GM21723 (cell line): ENCODE results near the gene SND1.

Experiments
- ATAC-seq: cut with Tn5 transposase; IDR thresholded peaks from one replicate; pipeline ENCODE4 v1.9.1; 2021; ENCODE audit warnings: mild to moderate bottlenecking, moderate library complexity; ENCODE audit not compliant: unreplicated experiment

The SND1 gene

DNA sequence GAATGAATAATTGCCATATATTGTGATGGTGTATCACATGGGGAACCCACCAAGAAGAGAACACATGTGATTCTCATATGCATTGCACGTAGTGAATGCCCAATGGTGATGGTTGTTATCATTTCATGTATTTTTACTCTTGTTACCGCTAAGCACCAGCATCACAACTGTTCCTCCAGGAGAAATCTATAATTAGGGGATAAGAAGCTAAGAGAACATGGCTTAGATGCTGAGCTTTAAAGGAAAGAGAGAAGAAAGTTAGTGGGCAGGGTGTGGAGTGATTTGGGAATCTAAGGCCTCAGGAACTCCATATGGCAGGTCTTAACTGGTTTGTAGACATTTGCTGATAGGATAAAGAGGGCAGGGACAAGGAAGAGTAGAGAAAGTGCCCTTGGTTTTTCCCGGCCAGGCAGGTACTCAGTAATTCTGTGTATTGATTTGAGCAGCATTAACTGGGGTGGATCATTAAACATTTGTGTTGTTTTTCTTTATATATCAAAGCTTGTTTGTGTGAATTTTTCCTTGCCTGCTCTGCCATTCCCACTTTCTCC lies 233.3 kb downstream of the SND1 start:
- no peak for ATAC-seq

DNA sequence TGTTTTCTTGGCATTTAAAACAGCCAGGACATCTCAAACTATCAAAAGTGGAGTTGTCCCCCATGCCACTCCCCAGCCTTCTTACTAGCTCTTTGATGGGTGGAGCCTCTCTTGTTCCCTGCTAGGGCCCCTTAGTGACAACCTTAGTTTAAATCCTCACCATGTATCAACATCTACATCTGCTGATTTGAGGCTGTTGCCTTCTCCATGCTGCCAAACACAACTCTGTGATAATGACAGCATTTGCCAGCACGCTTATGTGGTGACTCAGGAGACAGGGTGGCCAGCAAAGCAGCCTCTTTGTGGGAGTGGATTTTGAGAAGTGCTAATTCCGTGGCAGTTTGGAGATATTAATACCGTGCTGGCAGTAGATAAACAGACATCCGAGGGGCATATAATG lies 233.8 kb downstream of the SND1 start:
- ATAC-seq = no peak

DNA sequence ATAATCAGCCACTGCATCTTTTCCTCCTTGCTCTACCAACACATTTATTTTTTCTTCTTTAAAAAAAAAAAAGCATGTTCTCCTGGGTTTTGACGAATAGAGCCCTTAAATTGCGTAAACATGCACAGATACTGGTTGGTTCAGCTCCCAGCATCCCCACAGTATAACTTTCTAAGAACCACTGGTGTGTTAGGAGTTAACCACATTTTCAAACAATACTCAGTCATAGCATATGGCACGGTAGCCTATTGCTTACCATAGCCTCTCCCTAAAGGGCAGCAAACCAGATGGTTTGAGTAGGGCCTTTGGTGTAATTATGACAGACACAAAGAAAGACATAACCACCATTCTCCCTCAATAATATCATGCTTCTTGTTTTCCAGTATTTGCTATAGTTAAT lies 234.3 kb downstream of the SND1 start:
- no peak for ATAC-seq

DNA sequence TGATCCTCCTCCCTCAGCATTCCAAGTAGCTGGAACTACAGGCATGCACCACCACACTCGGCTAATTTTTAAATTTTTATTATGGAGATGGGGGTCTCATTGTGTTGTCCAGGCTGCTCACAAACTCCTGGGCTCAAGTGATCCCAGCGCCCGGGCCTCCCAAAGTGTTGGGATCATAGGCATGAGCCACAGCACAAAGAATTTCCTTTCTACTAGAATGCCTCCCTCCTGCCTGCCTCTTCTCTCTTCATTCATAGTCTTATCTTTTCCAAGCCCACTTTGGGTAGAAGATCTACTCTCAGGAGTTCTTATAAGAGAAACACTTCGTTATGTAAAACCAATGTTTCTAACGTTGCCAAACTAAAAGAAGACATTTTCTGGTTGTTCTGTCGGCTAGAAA lies 235.1 kb downstream of the SND1 start:
- no peak for ATAC-seq

DNA sequence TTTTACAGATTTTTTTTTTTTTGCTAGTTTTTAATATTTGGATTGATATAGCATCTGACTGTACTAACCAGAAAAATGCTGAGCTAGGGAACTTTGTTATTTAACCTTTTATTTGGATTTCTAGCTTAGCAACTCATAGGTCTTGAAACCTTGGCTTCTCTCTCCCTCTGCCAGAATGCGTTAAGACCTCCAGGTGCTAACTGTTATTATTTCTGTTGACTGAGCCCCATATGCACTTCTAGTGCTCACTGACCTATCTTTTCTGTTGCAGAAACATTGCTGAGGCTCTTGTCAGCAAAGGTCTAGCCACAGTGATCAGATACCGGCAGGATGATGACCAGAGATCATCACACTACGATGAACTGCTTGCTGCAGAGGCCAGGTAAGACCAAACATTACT lies 235.6 kb downstream of the SND1 start:
- ATAC-seq = no peak

DNA sequence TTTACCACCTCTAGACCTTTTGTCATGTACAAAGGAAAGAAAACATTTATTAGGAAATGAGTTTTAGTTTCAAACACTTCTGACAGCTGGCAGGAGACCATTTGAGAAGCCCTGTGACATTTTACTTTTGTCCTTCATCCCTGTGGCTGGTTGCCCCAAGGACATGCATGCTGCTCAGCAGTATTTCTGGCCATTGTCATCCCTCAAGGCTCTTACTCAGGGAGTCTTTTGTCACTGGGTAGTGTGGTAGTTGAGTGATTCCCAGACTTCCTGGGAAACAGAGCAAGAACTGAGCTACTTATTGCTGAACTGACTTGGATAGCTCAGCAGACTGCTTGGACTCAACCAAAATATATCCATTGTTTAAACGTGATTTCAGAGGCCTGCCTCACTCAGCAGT lies 236.4 kb downstream of the SND1 start:
- ATAC-seq = no peak

DNA sequence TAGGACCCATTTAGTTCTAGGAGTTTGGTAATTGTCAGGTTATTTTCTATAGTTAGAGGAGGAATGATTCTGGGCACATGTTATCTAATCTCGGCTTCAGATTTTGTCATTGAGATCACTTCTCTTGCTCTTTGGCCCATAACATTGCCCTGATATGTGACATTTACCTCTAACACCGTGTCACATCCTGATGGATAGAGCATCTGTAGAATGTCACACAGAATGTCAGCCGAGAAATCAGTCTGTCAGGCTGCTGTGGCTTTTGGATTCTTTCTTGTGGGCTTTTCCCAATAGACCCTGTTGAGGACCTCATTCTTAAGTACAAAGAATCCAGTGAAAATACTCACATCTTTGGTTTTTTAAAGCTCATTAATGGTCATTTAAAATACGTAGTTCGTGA lies 236.8 kb downstream of the SND1 start:
- no peak for ATAC-seq

DNA sequence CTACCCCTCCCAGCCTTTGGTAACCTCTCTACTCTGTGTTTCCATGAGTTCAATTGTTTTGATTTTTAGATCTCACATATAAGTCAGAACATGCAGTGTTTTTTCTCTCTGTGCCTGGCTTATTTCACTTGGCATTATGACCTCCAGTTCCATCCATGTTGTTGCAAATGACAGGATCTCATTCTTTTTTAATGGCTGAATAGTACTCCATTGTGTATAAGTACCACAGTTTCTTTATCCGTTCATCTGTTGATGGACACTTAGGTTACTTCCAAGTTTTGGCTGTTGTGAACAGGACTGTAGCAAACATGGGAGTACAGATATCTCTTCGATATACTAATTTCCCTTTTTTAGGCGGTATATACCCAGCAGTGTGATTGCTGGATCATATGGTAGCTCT lies 237.7 kb downstream of the SND1 start:
- no peak for ATAC-seq

DNA sequence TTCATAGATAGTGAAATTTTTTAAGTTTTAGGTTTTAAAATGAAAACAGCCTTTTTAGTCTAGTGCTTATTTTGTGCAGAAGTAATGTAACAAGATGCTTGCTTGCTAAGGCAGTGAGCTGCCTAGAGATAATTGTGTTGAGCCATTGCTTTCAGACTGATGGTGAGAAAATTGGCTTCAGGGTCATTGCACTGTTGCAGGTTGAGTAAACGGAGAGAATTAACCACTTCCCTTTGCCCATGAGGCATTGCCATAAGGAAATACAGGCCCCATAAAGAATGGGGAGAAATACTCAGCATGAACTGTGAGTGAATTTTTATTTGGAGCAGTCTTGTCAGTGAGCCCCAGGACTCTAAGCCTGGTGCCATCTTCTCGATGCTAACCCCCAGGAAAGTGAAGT lies 238.7 kb downstream of the SND1 start:
- no peak for ATAC-seq

DNA sequence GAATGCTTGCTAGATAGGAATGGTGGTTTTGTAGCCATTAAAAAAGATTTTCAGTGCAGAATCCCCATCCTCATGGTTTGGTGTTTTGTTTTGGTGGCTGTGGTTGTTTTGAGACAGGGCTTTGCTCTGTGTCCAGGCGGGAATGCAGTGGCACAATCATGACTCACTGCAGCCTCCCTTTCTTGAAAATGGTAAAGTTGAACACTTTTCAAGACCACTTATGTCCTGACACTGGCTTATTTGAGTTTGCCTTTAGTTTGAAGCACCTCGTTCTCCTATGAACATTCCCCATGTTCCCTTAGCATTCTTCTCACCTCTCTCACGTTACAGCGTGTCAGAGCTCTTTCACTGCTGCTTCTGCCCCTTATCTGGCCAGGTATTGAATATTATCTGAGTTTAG lies 239.2 kb downstream of the SND1 start:
- no peak for ATAC-seq

DNA sequence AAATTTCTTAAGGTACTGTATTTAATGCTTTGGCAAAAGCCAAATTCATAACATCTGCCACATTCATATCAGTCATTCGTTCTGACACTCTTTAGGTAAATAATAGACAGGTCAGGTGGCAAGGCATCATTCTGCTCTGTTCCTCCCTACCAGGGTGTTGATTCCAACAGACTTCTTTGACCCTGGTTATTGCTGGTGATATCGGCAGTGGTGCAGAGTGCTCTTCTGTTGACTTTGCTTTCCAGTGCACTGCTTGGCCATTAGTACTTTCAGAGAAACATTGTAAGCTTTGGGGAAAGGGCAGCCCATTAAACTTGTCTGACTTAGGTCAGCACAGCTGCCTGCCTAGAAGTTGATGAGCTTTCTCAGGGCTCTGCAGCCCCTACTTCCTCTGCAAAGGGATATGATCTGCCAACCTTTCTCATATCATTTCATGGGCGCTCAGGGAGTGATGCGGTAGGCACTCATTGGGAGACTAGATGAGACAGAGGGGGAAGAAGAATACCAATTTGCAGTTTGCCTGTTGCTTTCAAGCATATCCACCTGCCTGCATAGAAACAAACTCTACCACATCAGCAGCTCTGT lies 240.0 kb downstream of the SND1 start:
- ATAC-seq = no peak

DNA sequence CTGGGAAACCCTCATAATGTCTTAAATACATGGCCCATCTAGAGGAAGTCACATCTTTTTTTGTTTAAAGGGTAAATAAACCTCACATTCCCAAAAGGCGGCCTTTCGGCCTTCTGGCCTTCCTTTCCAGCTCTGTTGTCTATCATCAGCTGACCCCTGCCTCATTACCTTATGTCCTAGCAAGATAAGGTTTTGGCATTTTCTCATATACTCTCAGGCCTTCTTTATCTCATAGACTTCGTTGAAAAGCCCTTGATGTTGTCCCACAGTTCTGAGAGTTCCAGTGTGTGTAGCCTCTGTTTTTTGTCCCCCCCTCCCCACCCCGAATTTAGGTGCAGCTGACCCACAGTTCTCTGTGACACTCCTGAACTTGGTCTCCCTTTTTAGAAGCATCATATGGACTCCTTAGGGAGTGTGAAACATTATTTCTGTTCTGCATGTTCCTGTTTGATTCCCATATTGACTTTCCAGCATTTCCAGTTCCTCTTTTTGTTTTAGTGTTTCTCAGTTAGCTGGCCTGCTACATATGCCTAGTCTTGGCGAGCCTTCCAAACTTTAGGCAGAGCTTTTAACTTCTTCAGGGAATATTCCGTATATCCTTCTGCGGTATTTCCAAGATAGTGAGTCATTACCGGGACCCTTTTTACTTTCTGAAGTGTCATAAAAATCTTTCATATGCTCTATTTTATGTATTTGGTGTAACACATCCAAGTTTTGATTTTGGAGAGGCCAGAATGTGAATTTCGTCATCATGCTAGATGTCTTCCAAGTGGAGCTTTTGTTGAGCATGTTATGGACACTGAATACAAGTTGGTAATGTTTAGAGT lies 240.7 kb downstream of the SND1 start:
- ATAC-seq = no peak

DNA sequence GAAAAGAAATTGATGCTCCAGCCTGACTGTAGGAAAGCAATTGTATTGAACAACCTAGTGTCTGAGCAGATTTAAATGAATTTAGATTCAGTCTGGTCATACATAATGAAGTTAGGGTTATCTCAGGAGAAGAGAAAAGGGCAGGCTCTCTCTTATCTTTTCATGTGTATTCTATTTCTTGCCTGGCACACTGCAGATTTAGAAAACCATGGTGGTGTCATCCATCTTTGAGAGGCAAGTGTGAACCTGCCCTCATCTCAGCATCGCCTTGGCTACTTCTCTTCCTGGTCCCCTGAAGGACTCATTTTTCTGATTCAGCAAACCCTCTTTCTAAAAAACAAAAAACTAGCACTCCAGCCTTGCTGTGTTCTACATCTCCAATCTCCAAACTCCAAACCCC lies 241.6 kb downstream of the SND1 start:
- ATAC-seq = no peak

DNA sequence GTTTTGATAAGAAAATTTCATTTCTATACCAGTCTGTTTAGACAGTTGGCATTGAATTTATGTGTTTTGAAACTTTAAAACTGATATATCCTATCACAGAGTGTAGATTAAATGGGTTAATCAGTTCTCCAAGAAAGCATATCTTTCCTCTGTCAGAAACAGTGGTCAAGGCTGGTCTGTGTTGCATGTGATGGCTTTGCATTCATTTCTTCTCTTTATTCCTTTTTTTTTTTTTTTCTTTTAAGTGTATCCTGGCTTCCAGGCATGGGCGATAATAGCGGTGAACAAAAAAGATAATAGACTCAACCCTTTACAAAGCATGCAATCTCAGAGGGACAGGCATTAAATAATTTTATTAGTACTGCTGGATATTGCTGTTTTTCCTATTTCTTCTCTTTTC lies 242.6 kb downstream of the SND1 start:
- no peak for ATAC-seq

DNA sequence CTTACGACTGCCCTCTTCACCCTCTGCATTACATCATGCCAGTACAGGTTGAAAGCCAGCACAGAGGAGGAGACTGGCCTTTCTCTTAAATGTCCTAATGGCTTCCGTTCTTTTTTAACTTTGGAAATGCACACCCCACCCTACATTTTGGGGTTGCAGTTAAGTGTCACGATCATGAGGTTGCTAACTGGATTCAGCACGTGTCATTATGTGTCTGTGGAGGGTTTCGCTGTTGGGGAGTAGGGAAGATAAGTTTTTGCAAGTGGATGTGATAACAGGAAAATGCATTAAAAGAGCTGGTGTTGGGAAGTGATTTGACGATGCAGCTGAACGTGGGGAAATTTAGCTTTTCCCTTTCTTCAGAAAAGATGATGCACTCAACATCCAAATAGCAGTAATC lies 243.4 kb downstream of the SND1 start:
- no peak for ATAC-seq

DNA sequence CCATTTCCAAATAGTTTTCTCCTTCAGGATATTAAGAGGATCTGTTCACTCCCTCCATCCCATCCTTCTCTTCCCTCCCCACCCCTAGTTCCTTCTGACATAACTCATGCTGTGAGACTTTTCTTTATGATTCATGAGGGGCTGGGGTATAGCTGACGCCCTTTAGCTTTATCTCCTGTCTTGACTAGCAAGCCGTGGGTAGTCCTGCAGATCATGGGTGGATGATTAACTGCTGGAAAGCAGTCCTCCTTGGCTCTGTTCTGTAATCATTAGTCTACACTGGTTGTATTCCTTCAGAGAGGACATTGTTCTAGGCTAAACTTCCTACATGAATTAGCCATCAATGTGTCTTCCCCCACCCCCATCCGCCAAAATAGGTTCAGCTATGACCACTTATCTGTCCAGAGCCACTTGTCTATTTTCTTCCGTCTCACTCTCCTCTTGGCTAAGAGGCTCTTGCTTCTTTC lies 243.9 kb downstream of the SND1 start:
- ATAC-seq = no peak

DNA sequence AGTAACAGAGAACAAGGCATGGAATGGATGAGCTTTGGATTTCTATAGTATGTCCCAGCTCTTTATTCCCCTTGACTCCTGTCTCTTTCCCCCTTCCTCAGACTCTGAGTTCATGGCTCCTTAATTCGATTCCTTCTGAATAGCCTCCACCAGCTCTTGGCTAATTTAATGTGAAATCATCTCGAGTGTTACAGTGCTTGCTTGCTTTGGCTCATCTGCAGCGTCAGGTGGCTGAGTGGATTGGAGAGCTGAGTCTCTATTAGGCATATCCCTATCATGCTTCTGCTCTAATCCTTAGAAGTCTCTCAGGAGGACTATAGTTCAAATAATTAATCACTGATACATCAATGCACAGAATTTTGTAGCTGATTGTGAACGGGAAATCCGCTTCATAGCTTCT lies 244.7 kb downstream of the SND1 start:
- no peak for ATAC-seq

DNA sequence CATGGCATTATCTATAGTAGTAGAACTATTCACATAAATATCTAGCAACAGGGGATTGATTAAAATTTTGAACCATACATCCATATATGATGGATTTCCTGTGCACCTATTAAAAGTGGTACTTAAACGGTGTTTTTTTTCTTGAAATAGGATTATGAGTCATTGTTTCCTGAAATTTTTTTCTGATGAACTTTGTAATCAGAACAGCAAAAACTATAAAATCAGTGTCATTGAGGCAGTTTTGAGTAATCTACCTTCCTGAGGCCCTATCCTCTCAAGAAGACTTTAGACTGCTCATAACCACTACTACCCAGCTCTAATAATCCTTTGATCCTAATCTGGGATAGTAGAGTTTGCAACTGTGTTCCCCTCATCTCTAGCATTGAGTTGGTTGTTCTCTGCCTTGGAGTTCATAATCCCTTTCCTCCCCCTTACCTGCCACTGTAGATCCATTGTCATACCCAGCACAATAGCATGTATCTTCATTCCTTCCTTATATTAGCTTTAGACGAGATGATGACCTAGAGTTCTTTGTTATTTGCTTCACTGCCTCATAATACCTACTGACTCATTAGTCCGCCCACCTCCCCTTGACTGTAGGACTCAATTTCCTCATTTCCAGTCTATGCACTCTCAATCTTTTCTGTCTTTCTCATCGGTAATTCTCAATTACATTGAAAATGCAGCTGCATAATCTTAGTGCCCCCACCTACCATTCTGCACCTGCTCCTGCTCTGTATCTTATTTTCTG lies 245.9 kb downstream of the SND1 start:
- ATAC-seq = no peak

DNA sequence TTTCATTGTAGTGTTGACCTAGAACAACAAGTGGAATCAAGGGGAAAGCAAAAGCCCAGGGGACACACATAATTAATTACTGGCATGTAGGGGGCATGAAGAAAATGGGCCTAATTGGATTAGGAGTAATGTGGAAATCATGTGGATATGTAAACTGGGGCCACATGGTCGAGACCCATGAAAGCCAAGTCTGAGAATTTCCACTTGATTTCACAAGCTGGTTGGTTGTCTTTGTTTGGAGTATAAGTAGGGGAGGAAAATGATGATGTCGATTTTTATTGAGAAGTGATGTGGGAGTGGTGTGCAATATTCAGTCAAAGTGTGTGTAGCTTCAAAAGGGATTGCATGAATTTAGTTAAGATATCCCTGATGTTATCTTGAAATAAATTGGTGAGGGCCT lies 247.4 kb downstream of the SND1 start:
- ATAC-seq = no peak

DNA sequence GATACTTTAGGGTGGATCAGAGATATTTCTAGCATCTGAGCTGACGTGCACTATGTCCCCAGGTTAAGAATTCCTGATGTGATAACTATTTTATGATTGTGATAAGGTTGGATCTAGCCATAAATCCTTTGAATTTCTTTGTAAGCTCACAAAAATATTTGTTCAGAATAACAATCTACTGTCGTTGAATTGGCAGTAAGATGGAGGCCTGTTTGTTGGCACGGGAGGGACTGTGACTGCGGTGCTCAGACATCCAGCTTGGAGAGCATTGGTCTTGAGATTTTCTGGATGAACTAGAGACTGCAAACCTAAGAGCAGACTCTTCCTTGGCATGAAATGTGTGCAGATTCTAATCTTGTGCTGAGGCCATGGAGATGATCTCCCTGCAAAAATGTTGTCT lies 248.1 kb downstream of the SND1 start:
- no peak for ATAC-seq

DNA sequence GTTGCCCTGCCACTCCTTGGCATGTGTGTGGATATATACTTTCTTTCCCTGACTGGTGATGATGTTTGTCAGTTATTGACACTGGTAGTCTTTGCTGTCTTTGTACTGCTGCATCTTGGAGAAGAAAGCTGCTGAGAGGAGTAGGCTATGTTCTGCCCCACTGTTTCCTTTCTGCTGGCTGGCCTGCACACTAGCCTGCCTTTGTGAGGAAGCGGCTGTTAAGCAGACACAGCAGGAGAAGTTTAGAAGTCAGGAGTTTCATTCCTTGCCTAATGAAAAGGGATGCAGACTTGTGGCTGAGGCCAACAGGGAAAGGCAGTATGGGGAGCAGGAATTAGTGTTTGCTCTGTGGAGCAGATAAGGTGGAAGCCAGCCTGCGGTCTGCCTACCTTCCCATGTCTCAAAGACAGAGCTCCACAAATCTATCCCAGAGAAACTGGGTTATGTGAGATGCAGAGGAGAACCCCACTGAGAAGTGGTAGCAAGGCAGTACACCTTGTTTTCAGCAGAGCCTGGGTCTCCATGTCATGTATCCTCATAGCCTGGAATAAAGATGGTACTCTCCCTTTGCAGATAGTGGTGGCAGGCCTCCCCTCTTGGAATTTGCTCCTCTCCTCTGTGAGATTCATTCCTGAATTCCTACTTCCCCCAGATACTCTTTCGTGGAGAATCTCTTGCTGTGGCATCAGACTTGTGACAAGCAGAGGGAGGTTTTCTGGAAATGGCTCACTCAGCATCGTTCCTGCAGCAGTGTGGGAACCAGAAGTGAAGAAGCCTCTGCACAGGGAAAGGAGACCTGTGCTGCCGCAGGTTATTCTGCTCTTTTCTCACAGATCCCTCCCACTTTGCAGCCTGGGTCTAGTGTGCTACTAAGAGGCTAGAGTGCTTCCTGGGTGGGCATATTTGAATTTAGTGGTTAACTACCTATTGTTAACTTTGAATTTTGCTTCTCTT lies 249.0 kb downstream of the SND1 start:
- no peak for ATAC-seq
